PC-3 (cell line): ENCODE measurements around the gene C2CD5. TPM values are rescaled to one million over a fixed set of nuclear protein-coding genes. Genes with fewer than 3 reads are reported as not detected.

Experiments
- ATAC-seq: fragments of 200-7000 bp; cut with Tn5 transposase; 2 replicates; pipeline ENCODE4 v1.9.1; 2020; ENCODE audit warnings: mild to moderate bottlenecking, moderate library complexity
- BruUV-seq: library from RNA; stranded (reverse); fragments of 400-500 nt; replicated peaks from 2 replicates; lab custom pipeline; 2021; lab: Mats Ljungman, UMichigan
- CTCF ChIA-PET: fragments of 300-600 bp; sonication (Branson Sonifier 250); formaldehyde crosslinking; loops from one replicate; lab custom pipeline; 2022; ENCODE audit warnings: antibody characterized with exemption; lab: Charles Lee
- POLR2A ChIA-PET: fragments of 300-600 bp; sonication (Branson Sonifier 250); formaldehyde crosslinking; loops from one replicate; lab custom pipeline; 2022; ENCODE audit warnings: antibody characterized with exemption; ENCODE audit not compliant: unreplicated experiment; lab: Charles Lee
- DNase-seq: peaks from one replicate; pipeline ENCODE4 v3.0.0-alpha.2; 2015
- H2AFZ ChIP-seq: fragments of 300-600 bp; sonication (generic); 2 replicates; pipeline ENCODE4 v1.6.0; 2016; ENCODE audit warnings: antibody characterized with exemption, low read length
- H3F3A ChIP-seq: fragments of 300-600 bp; sonication (generic); one replicate; pipeline ENCODE4 v1.6.0; 2017; ENCODE audit warnings: antibody characterized with exemption, low read length, control low read depth, mild to moderate bottlenecking; ENCODE audit not compliant: unreplicated experiment
- H3K27ac ChIP-seq: fragments of 300-600 bp; sonication (generic); 2 replicates; pipeline ENCODE4 v1.5.1; 2016; ENCODE audit warnings: mild to moderate bottlenecking, low read length
- H3K27me3 ChIP-seq: fragments of 300-600 bp; sonication (generic); 2 replicates; pipeline ENCODE4 v1.6.1; 2016; ENCODE audit warnings: low read length, mixed read lengths
- H3K36me3 ChIP-seq: fragments of 300-600 bp; sonication (generic); 2 replicates; pipeline ENCODE4 v1.6.1; 2016; ENCODE audit warnings: low read depth, mixed run types, low read length, mixed read lengths
- H3K4me1 ChIP-seq: fragments of 300-600 bp; sonication (generic); 2 replicates; pipeline ENCODE4 v1.5.1; 2016; ENCODE audit warnings: low read length; ENCODE audit not compliant: insufficient read depth
- H3K4me2 ChIP-seq: fragments of 300-600 bp; sonication (generic); 2 replicates; pipeline ENCODE4 v1.6.0; 2016; ENCODE audit warnings: low read length
- H3K4me3 ChIP-seq: fragments of 300-600 bp; sonication (generic); 2 replicates; pipeline ENCODE4 v1.5.1; 2016; ENCODE audit warnings: mild to moderate bottlenecking, low read length, mixed read lengths
- H3K79me2 ChIP-seq: fragments of 300-600 bp; sonication (generic); 2 replicates; pipeline ENCODE4 v1.6.1; 2017; ENCODE audit warnings: low read length, mixed read lengths
- H3K9ac ChIP-seq: fragments of 300-600 bp; sonication (generic); 2 replicates; pipeline ENCODE4 v1.6.0; 2016; ENCODE audit warnings: mild to moderate bottlenecking, low read length
- H3K9me2 ChIP-seq: fragments of 300-600 bp; sonication (generic); replicated peaks from 2 replicates; pipeline ENCODE4 v1.6.1; 2016; ENCODE audit warnings: mixed run types, low read length, mixed read lengths
- H3K9me3 ChIP-seq: fragments of 300-600 bp; sonication (generic); 2 replicates; pipeline ENCODE4 v1.6.1; 2016; ENCODE audit warnings: low read length, mixed read lengths
- H4K20me1 ChIP-seq: fragments of 300-600 bp; sonication (generic); 2 replicates; pipeline ENCODE4 v1.6.1; 2016; ENCODE audit warnings: low read length, mixed read lengths
- CTCF ChIP-seq: fragments of 300-600 bp; sonication (generic); conservative IDR thresholded peaks from 2 replicates; pipeline ENCODE4 v1.5.1; 2017; ENCODE audit warnings: antibody characterized with exemption, low read depth, mild to moderate bottlenecking, low read length
- EZH2 ChIP-seq: fragments of 300-600 bp; sonication (generic); IDR thresholded peaks from one replicate; pipeline ENCODE4 v1.6.1; 2017; ENCODE audit warnings: antibody characterized with exemption, mild to moderate bottlenecking, low read length; ENCODE audit not compliant: unreplicated experiment
- EZH2phosphoT487 ChIP-seq: fragments of 300-600 bp; sonication (generic); IDR thresholded peaks from 2 replicates; pipeline ENCODE4 v1.6.1; 2018; ENCODE audit warnings: mild to moderate bottlenecking, antibody characterized with exemption, low read length, borderline replicate concordance
- intact Hi-C: fragments of 100-400 bp; cut with micrococcal nuclease; formaldehyde crosslinking; loops from 2 replicates; pipeline ENCODE4 v1.9.0; 2023
- total RNA-seq: library from RNA; depleted of rRNA; stranded (reverse); fragments of >200 nt; gene quantifications from 2 replicates; pipeline ENCODE4 v1.2.3, GENCODE V29; 2014

The C2CD5 gene
- total RNA-seq, 1 experiment from 2014 or later, result 12.7 TPM

DNA sequence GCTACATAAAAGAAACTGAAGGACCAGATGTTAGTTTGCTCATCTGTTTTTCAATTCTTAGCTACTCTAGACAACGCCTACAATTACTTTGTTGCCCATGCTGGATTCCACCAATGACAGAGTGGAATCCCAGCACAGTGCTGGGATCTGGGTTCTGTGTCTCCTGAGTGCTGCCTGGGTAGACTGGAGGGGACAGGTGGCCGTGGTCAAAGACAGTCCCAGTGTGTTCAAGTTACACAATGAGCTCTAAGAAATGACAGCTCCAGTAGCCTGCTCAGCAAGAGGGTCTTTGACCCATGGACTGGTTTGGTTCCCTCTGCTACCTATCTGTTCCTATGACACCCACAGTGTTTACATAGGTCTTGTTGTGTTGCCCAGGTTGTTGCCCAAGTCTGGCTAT, 38.5 kb downstream of the C2CD5 start:
- no peaks in the 10 kb centered on the region for H3K9me2 ChIP-seq
- POLR2A ChIA-PET, result no interaction called here
- CTCF ChIA-PET, result no interaction called here
- H3K9me3 ChIP-seq, result no peaks in the 10 kb centered on the region
- no peak overlapping the region for H3K27ac ChIP-seq
- H3K4me1 ChIP-seq, result no peaks in the 10 kb centered on the region
- H3K4me2 ChIP-seq, result no peak overlapping the region
- no peak overlapping the region for H3K4me3 ChIP-seq
- no peaks in the 10 kb centered on the region for H4K20me1 ChIP-seq
- no peak for DNase-seq
- H3K9ac ChIP-seq, result no peak overlapping the region
- no peaks in the 10 kb centered on the region for H3F3A ChIP-seq
- BruUV-seq, result no TSS peak
- TF ChIP-seq EZH2, result no peak
- TF ChIP-seq EZH2phosphoT487, result no peak
- no peak for TF ChIP-seq CTCF
- H3K79me2 ChIP-seq, result no peaks in the 10 kb centered on the region
- H3K27me3 ChIP-seq, result no peaks in the 10 kb centered on the region
- intact Hi-C loops, result no loop called here
- H2AFZ ChIP-seq, result no peak overlapping the region
- ATAC-seq, result no peak
- H3K36me3 ChIP-seq, result no peaks in the 10 kb centered on the region

DNA sequence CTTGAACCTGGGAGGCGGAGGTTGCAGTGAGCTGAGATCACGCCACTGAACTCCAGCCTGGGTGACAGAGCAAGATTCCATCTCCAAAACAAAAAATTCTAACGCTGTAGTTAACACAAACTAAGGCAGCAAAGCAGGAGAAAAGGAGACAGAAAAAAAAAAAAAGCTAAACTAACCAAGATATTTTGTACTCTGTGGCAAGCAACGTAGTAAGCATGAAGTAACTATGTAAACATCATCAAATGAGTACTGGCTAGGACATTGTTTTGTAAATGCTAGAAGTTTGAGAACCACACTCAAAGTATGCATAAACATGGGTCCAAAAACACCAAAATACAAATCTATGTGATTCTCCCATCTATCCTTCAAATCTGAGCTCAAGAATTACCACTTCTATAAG, 44.2 kb downstream of the C2CD5 start:
- intact Hi-C loops, result no loop called here
- CTCF ChIA-PET, result interaction anchor here (0.6 kb wide), 1 partner anchor 613 kb away, joined by 4 read pairs; no protein-coding TSS in a partner anchor

More for the DNA sequence above, 44.2 kb downstream of the C2CD5 start:
- H3K79me2 ChIP-seq, result no peaks in the 10 kb centered on the region
- no peaks in the 10 kb centered on the region for H3K4me1 ChIP-seq
- no peaks in the 10 kb centered on the region for H3K9me2 ChIP-seq
- POLR2A ChIA-PET, result no interaction called here
- H3K9me3 ChIP-seq, result no peaks in the 10 kb centered on the region
- no peaks in the 10 kb centered on the region for H3K36me3 ChIP-seq
- H2AFZ ChIP-seq, result no peak overlapping the region
- ATAC-seq (no peak), DNase-seq (no peak)
- H3K4me2 ChIP-seq, result no peak overlapping the region
- TF ChIP-seq EZH2 (no peak), EZH2phosphoT487 (no peak), CTCF (no peak)
- BruUV-seq, result no TSS peak
- no peaks in the 10 kb centered on the region for H3F3A ChIP-seq
- no peaks in the 10 kb centered on the region for H4K20me1 ChIP-seq
- H3K27me3 ChIP-seq, result no peaks in the 10 kb centered on the region
- H3K27ac ChIP-seq, result no peak overlapping the region
- H3K4me3 ChIP-seq, result no peak overlapping the region
- no peak overlapping the region for H3K9ac ChIP-seq
